Kasumi-1 (cell line): ENCODE data around the gene CD248.
"Not testable (repeated sequence)": the region's sequence is repeated elsewhere in the genome, so short reads cannot be mapped to it uniquely, and the experiment has no call there.

Source experiments
- DNase-seq, 2 experiments: peaks; one replicate each; lab custom pipeline; 2025; lab: John Stamatoyannopoulos, UW

The CD248 gene, protein sequence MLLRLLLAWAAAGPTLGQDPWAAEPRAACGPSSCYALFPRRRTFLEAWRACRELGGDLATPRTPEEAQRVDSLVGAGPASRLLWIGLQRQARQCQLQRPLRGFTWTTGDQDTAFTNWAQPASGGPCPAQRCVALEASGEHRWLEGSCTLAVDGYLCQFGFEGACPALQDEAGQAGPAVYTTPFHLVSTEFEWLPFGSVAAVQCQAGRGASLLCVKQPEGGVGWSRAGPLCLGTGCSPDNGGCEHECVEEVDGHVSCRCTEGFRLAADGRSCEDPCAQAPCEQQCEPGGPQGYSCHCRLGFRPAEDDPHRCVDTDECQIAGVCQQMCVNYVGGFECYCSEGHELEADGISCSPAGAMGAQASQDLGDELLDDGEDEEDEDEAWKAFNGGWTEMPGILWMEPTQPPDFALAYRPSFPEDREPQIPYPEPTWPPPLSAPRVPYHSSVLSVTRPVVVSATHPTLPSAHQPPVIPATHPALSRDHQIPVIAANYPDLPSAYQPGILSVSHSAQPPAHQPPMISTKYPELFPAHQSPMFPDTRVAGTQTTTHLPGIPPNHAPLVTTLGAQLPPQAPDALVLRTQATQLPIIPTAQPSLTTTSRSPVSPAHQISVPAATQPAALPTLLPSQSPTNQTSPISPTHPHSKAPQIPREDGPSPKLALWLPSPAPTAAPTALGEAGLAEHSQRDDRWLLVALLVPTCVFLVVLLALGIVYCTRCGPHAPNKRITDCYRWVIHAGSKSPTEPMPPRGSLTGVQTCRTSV

GRCh38 chr11:66316849-66317251 lies at the start of gene CD248:
CD248 (minus strand) TSS chr11:66317044; CDS start chr11:66317027, 17 bp downstream.
- no peak for DNase-seq

DNA sequence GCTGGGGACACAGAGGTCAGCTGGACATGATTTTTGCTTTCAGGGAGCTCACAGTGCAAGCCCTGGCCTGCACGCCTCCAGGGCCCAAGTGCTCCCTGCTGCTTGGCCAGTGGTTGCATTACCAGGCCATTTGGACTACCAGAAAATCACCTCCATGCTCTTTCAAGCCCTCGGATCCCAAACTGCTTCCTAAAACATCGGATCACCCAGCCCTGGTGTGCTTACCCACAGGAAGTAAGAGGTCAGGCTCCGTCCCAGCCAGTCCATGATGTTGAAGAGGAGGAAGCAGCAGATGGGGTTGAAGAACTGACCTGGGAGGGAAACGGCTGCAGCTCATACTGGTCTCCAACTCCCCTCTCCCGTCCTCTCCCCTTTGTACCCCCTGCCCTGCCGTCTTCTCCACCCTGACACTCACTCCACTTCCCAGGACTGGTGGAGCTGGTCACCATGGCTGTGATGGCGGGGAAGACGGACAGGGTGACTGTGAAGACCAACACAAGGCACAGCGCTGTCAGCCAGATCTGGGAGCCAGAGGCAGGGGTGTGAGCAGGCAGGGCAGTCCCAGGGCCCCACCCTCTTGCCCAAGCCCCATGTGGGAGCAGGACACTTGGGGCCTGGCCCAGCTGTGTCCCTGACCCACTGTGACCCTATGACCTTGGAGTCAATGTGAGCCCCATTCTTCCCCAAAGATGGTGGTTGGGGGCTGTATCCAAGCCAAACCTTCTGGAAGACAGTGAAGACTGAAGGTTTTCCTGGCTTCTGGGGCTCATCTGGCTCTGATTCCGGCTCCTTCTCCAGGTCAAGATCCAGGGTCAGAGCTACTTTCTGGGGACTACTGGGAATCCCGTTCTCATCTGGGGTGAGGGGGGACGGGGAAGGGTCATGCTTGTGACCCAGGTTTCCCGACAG lies 49.1 kb upstream of the CD248 start:
- no peak for DNase-seq

GRCh38 chr11:66365166-66365565 lies 48.3 kb upstream of the CD248 start:
- no peak for DNase-seq

DNA sequence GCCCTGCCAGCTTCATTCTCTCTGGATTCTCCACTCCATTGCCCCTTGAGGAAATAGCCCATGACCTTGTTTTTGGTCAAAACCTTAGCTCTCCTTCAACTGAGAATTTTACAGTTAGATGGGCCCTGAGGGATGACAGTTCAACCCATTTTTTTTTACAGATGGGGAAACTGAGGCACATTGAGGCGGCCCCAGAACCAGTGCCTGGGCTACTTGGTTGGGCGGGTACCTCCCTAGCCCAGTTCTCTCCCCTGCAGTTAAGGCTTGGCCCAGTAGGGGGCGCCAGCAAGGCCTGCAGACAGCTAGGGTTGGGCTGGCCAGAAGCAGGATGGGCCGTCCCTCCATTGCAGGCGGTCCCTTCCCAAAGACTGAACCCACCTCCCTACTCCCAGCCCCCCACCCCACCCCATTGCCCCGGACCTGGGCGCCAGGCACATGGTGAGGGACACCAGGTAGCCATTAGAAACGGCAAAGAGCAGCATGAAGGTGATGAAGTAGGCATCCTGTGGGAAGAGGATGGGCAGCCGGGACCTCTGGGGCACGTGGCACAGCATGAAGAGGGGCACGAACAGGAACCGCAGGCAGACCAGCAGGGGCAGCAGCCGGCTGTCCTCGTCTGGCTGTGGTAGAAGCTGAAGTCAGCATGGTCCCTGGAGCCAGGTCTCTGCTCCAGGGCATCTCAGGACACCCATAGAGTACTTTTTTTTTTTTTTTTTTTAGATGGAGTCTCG lies 47.1 kb upstream of the CD248 start:
- DNase-seq: peak; percentile 31 to 34

DNA sequence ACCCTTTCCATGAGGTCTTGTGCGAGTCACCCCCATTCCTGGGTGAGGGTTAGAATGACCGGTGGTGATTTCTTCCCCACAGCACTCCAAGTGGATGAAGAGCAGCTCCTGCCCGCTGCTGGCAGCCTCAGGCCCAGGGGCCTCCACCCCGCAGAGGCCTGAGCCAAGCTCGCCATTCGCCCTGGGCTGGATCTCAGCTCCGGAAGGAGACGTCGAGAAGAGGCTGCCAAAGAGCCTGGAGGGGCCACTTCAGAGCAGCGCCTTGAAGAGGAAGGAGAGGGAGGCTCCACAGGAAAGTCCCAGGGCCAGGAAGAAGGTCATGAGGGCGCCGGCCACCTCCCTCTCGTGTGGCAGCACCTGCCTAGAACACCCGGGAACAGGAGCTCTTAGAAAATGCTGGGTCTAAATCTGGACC lies 46.4 kb upstream of the CD248 start:
- no peak for DNase-seq

DNA sequence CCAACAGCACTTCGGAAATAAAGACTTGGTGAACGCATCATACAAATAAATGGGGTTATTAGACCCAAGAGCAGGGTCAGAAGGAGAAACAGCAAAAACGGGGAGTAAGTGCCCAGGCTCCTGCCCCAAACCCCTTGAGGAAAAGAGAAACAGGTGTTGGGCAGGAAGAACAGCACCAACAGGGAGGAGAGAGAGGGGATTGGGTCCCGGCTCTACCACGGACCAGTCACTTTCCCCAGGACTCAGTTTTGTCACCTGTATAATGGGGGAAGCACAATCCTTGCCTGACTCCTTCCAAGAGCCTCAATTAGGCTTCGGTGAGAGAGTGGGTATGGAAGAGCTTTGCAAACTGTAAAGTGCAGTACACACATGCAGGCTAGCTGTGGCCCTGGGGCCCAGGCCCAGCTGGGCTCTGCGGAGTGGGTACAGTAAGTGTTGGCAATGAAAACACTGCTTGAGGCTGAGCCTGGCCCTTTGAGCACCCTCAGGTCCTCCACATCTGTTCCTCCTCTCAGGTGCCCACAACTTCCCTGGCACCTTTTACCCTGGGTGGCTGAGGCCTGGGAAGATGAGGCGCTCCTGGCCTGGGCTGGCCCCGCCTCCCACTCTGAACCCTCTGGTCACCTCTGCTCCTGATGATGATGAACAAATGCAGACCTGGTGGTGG lies 45.8 kb upstream of the CD248 start:
- no peak for DNase-seq

GRCh38 chr11:66361502-66361941 lies 44.7 kb upstream of the CD248 start:
- no peak for DNase-seq

GRCh38 chr11:66360406-66361073 lies 43.7 kb upstream of the CD248 start:
- no peak for DNase-seq

- DNase-seq: no peak
These were observed 42.8 kb upstream of the CD248 start for GRCh38 chr11:66359662-66360087.

DNA sequence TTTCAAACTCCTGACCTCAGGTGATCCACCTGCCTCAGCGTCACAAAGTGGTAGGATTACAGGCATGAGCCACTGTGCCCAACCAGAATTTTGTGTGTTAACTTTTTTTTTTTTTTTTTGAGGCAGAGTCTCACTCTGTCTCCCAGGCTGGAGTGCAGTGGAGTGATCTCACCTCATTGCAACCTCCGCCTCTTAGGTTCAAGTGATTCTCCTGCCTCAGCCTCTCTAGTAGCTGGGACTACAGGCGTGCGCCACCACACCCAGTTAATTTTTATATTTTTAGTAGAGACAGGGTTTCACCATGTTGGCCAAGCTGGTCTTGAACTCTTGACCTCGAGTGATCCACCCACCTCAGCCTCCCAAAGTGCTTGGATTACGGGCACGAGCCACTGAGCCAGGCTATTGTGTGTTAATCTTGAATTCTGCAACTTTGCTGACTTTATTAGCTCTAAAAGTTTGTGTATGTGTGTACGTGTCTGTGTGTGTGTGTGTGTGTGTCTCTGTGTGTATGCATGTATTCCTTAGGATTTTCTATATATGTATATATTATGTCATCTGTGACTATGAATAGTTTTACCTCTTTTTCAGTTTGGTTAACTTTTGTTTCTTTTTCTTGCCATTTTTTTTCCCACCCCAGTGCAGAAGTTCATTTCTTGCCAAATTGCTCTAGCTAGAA lies 33.9 kb upstream of the CD248 start:
- DNase-seq: not testable (repeated sequence)

GRCh38 chr11:66349084-66349386 lies 32.2 kb upstream of the CD248 start:
- no peak for DNase-seq

- DNase-seq: peak; percentile 63 to 65
These were observed 30.8 kb upstream of the CD248 start, which contains the start of gene B4GAT1 for GRCh38 chr11:66347425-66348276. B4GAT1 (minus strand) TSS chr11:66347629; CDS start chr11:66347545, 84 bp downstream.

GRCh38 chr11:66346476-66347424 lies 29.9 kb upstream of the CD248 start:
- no peak for DNase-seq

GRCh38 chr11:66345316-66345649 lies 28.4 kb upstream of the CD248 start:
- DNase-seq: no peak

DNA sequence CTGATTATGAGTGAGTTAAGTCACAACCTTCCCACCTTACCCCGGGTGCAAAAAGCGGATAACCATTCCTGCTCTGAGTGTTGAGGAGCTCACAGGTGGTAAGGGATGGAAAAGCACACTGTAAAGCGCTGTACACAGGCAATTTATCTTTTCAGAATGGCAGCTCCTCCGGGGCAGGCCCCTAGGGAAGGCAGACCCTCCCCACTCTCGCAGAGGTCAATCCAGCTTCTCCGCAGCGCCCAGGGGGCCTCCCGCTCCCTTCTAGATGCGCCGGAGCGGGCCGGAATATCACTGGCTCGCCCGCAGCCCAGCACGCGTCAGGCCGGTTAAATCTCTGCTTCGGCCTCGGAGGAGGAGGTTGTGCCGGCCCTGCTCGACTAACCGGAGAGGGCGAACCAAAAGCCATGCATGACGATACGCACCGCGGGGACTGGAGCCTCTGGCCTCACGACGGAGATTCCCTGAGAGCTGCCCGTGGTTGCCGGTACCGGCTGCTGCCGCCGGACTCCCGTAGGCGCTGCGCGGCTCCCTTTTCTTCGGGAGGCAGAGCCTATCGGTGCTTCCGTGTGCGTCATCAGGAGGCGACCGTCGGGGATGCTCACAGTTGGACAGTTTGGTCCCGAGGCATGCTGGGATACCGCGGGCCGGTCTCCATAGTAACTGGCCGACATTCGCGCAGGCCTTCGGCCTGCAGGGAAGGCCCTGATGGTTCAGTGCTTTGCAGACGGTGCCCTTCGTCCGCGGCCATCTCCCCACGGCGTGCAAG lies 27.9 kb upstream of the CD248 start, which contains the start of gene BRMS1:
TSS of gene BRMS1 (minus strand) at position 555 of the 766 bp plus-strand sequence. CDS start 2,870 bp downstream, outside the sequence.
- DNase-seq: peak; percentile 90 to 93

DNA sequence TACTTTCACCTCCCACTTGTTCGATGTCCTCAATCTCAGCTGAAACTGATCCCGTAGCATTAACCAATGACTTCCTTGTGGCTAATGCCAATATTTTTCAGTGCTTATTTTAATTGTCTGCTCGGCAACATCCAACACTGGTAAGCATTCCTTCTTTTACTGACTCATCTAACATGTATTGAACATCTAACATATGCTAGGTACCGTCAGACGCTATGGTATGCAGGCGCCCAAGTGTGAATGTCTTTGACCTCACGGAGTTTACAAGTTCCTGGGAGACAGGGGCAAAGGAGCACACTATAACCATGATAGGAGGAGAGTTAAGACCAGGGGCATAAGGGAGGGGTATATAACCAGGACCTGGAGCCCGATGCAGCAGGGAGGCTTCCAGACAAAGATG lies 26.3 kb upstream of the CD248 start:
- DNase-seq: no peak
